ENCODE measurements around the gene TARBP1. TPM values are rescaled to one million over a fixed set of nuclear protein-coding genes. Genes with fewer than 3 reads are reported as not detected.
A peak's percentile ranks its signal among the peaks of the same experiment; 100 is the strongest.

The TARBP1 gene
- total and polyA plus RNA-seq, 2 donors (not counting 1 experiment from before 2014, with no cell fraction given): 35.4 to 71.5 TPM

DNA sequence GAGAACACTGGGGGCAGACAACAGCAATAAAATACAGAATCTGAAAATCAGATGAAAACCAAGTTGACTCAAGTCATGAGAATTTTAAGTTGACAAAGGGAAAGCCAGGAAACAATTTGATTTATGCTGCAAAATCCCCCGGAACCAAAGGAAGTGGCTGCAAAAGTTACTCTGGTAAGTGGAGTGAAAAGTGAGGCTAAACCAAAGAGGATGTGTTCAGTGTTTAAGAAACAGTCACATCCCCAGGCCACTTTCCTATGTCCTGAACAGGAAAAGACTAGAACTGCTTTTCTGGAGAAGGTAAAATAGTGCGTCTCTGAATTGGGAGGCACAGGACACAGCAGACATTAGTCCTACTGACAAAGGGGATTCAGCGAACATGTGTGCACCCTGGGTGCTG lies 5.9 kb downstream of the TARBP1 start:
- peaks cover 36 to 39% of the 10 kb centered on the region in 2 donors for H3K4me1 ChIP-seq (ENCODE audit: control insufficient read depth in 2 of 2, insufficient read depth in 2 of 2, low read length in 2 of 2)
- H3K4me3 Mint-ChIP-seq: no peak overlapping the region
- DNase-seq: no peak
- H3K27me3 Mint-ChIP-seq: no peaks in the 10 kb centered on the region
- no peaks in the 10 kb centered on the region for H3K27me3 ChIP-seq (replicated peaks in 1 of 4; ENCODE audit: control extremely low read depth in 1 of 4, control insufficient read depth in 3 of 4, insufficient read depth in 4 of 4, low read length in 3 of 4)
- intact Hi-C loops (cut with micrococcal nuclease): no loop called here
- H3K9ac ChIP-seq (ENCODE audit: low read length): no peak overlapping the region
- H3K9me3 ChIP-seq (ENCODE audit: control extremely low read depth in 1 of 3, control insufficient read depth in 2 of 3, insufficient read depth in 1 of 3, low read length in 2 of 3): peaks cover 0 to 4% (median 0%) of the 10 kb centered on the region in 3 donors
- no peaks in the 10 kb centered on the region for H3K9me3 Mint-ChIP-seq (ENCODE audit: insufficient read depth)
- no peak overlapping the region for H3K27ac Mint-ChIP-seq
- no peak overlapping the region for H2AFZ ChIP-seq (ENCODE audit: insufficient read depth, low read depth, low read length, poor library complexity, severe bottlenecking)
- no peak overlapping the region for H3K4me3 ChIP-seq (ENCODE audit: control extremely low read depth in 1 of 5, extremely low read depth in 1 of 5, insufficient read depth in 1 of 5, low read depth in 2 of 5, low read length in 4 of 5)
- no peaks in the 10 kb centered on the region for H3K36me3 ChIP-seq (replicated peaks in 1 of 2; ENCODE audit: control extremely low read depth in 1 of 2, control insufficient read depth in 1 of 2, extremely low read depth in 1 of 2, insufficient read depth in 2 of 2, low read length in 1 of 2)
- ATAC-seq (ENCODE audit: low read depth): no peak
- H3K4me2 ChIP-seq (replicated peaks; ENCODE audit: low read depth, low read length, poor library complexity, severe bottlenecking): peak overlapping the region; percentile 29
- H4K20me1 ChIP-seq (ENCODE audit: control insufficient read depth, insufficient read depth, low read length, poor library complexity, severe bottlenecking): peaks cover 4% of the 10 kb centered on the region
- POLR2A ChIA-PET: no interaction called here
- H3K4me1 Mint-ChIP-seq: peaks cover 41% of the 10 kb centered on the region
- 11% methylated on average over 2 of the region's 3 CpGs for WGBS (ENCODE audit: insufficient coverage)
- TF ChIP-seq EZH2 (IDR thresholded peaks at IDR 0.05; ENCODE audit: borderline replicate concordance, insufficient read depth, low read depth, low read length, poor library complexity, severe bottlenecking): no peak
- TF ChIP-seq, protein P1, sequence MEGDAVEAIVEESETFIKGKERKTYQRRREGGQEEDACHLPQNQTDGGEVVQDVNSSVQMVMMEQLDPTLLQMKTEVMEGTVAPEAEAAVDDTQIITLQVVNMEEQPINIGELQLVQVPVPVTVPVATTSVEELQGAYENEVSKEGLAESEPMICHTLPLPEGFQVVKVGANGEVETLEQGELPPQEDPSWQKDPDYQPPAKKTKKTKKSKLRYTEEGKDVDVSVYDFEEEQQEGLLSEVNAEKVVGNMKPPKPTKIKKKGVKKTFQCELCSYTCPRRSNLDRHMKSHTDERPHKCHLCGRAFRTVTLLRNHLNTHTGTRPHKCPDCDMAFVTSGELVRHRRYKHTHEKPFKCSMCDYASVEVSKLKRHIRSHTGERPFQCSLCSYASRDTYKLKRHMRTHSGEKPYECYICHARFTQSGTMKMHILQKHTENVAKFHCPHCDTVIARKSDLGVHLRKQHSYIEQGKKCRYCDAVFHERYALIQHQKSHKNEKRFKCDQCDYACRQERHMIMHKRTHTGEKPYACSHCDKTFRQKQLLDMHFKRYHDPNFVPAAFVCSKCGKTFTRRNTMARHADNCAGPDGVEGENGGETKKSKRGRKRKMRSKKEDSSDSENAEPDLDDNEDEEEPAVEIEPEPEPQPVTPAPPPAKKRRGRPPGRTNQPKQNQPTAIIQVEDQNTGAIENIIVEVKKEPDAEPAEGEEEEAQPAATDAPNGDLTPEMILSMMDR (IDR thresholded peaks at IDR 0.05): no peak
- CTCF ChIA-PET: no interaction called here
- peaks cover 57% of the 10 kb centered on the region for H3K79me2 ChIP-seq (ENCODE audit: control insufficient read depth, insufficient read depth, low read length)
- no peak overlapping the region for H3K27ac ChIP-seq (ENCODE audit: low read length in 2 of 2)

DNA sequence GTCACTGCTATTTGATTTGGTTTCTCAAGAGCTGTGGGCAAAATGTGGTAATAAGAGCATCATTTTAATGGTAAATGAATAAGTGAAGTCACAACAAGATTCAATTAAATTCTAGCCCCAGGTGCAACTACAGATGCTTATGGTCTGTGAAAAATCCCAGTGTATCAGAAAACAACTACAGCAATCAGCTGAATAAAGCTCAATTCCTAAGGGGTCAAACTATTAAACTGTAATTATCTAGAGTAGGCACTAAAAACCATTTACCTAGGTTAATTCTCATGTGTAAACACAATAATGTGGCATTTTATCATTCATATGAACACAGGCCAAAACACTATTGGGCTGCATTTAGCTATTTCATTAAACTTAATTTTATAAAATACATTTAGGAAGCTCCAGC lies 9.6 kb downstream of the TARBP1 start:
- ChIA-PET POLR2A (no interaction called here), CTCF (no interaction called here)
- Histone ChIP-seq H3K79me2 (ENCODE audit: control insufficient read depth, insufficient read depth, low read length) (peaks cover 30% of the 10 kb centered on the region), H3K9ac (ENCODE audit: low read length) (no peak overlapping the region), H3K4me3 (ENCODE audit: control extremely low read depth in 1 of 5, extremely low read depth in 1 of 5, insufficient read depth in 1 of 5, low read depth in 2 of 5, low read length in 4 of 5) (no peak overlapping the region), H3K36me3 (replicated peaks in 1 of 2; ENCODE audit: control extremely low read depth in 1 of 2, control insufficient read depth in 1 of 2, extremely low read depth in 1 of 2, insufficient read depth in 2 of 2, low read length in 1 of 2) (peaks cover 15 to 17% of the 10 kb centered on the region in 2 experiments), H3K27me3 (replicated peaks in 1 of 4; ENCODE audit: control extremely low read depth in 1 of 4, control insufficient read depth in 3 of 4, insufficient read depth in 4 of 4, low read length in 3 of 4) (no peaks in the 10 kb centered on the region), H4K20me1 (ENCODE audit: control insufficient read depth, insufficient read depth, low read length, poor library complexity, severe bottlenecking) (peaks cover 4% of the 10 kb centered on the region), H3K4me1 (ENCODE audit: control insufficient read depth in 2 of 2, insufficient read depth in 2 of 2, low read length in 2 of 2) (peaks cover 8 to 12% of the 10 kb centered on the region in 2 donors), H3K27ac (ENCODE audit: low read length in 2 of 2) (no peak overlapping the region), H3K4me2 (replicated peaks; ENCODE audit: low read depth, low read length, poor library complexity, severe bottlenecking) (no peak overlapping the region), H3K9me3 (ENCODE audit: control extremely low read depth in 1 of 3, control insufficient read depth in 2 of 3, insufficient read depth in 1 of 3, low read length in 2 of 3) (no peaks in the 10 kb centered on the region), H2AFZ (ENCODE audit: insufficient read depth, low read depth, low read length, poor library complexity, severe bottlenecking) (no peak overlapping the region)
- ATAC-seq (ENCODE audit: low read depth) (no peak), DNase-seq (no peak)
- no peaks in the 10 kb centered on the region for H3K9me3 Mint-ChIP-seq (ENCODE audit: insufficient read depth)
- no peaks in the 10 kb centered on the region for H3K27me3 Mint-ChIP-seq
- H3K27ac Mint-ChIP-seq: no peak overlapping the region
- TF ChIP-seq, protein P1 (IDR thresholded peaks at IDR 0.05): no peak
- TF ChIP-seq EZH2 (IDR thresholded peaks at IDR 0.05; ENCODE audit: borderline replicate concordance, insufficient read depth, low read depth, low read length, poor library complexity, severe bottlenecking): no peak
- intact Hi-C loops (cut with micrococcal nuclease): no loop called here
- peaks cover 14% of the 10 kb centered on the region for H3K4me1 Mint-ChIP-seq
- H3K4me3 Mint-ChIP-seq: no peak overlapping the region
